HG02981 (cell line): ENCODE data around the gene KCNN3.

ENCODE experiments used
- ATAC-seq: cut with Tn5 transposase; IDR thresholded peaks from one replicate; pipeline ENCODE4 v1.9.1; 2021; ENCODE audit warnings: mild to moderate bottlenecking, moderate library complexity; ENCODE audit not compliant: unreplicated experiment

The KCNN3 gene

DNA sequence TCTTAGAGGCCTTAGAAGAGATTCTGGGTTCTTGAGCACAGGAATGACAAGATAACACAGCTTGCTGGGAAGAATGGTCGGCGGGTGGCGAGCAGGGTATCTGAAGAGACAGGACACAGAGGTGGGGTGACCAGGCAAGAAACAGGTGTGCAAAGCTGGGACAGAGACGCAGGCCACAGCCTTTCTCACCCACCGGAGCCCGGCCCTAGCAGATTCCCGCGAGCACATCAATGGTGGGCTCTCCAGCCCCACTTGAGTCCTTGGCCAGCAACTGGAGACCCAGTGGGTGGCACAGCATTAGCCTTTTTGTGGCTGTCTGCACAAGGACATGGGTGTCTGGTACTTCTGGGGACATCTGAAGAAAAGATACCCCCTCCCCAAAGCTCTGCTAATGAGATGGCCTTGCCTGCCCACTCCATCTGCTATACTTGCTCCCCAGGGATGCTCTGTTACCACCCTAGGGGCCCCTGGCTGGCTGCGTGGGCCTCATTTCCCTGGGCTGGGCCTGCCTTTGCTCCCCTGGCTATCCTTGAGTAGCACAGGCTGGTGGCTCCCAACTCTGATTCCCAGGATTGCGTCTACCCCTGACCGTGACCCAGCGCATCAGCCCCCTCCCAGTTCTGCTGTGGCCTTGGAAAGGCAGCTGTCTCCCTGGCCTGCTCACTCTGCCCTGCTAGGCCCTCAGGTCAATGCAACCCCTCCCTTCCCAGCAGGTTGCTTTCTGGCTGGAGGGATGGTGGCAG, 134.8 kb downstream of the KCNN3 start:
- ATAC-seq = no peak

DNA sequence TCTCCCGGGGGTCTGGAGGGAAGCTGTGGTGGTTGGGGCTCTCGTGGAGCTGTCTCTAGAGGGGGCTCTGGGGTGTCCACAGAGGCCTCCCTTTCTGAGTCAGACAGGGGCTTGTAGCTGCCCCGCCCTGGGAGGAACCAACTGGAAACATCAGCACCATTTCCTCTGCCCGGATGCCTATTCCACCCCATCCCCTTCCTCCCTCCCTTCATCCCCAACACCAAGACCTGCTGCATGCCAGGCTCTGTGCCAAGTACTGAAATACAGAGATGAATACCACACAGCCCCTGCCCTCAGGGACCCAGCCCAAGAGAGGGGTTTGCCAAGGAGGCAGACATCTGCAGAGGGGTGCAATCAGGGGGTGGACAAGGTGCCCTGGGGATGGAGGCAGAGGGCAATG, 136.5 kb downstream of the KCNN3 start:
- ATAC-seq = no peak

DNA sequence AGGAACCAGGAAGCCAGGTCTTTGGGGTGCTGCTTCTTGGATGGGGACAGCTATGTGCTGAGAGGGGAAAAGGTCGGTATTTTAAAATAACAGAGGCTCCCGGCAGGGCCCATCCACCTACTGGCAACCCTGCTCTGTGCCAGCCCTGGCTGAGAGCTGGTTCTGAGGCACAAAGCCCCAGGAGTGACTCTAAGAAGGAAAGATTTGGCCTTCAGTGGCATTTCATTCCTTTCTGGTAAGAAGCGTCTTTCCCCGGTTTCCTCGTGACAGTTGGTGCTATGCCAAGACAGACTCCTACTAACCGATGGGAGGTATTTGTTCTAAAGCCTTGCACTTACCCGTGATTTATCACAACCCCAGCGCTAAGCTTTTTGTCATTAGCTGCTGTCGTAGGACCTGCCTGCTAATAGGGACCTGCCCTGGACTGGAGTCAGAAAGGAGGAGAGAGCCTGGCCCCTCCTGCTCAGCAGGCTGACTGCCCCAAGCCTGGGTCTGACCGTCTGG, 139.0 kb downstream of the KCNN3 start:
- no peak for ATAC-seq

DNA sequence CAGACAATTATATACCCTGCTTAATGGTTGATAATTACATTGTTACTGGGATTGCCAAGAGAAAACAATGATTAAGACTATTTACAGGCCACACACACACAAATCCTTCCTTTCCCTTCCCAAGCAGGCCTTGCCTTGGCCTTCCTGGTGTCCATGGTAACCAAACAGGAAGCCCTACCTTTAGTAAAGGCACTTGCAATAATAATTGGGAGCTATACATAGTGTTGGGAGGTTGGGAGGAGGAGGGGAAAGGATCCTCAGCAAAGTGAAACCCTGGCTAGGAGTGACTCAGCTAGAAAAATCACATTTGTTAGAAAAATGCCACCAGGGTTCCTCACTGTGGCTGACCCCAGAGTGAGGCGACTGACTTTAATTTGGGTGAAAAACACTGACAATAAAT, 139.8 kb downstream of the KCNN3 start:
- no peak for ATAC-seq

DNA sequence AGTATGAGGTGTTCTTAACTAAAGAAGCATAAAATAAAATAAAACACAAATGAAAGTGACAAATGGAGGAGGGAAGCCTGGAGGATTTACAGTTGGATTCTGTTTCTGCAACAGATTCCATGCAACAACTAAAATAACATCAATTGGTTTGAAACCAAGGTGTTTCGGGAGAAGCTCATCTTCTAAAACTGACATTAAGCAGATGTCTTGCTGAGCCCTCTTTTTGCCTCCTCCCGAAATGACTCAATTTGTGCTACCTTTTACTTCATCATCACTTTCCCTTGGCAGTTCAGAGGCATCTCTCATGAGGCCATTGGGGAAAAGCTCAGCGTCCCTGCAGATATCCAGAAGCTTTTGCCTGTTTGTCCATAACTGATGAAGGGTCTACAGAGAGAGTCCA, 140.5 kb downstream of the KCNN3 start:
- ATAC-seq = no peak

DNA sequence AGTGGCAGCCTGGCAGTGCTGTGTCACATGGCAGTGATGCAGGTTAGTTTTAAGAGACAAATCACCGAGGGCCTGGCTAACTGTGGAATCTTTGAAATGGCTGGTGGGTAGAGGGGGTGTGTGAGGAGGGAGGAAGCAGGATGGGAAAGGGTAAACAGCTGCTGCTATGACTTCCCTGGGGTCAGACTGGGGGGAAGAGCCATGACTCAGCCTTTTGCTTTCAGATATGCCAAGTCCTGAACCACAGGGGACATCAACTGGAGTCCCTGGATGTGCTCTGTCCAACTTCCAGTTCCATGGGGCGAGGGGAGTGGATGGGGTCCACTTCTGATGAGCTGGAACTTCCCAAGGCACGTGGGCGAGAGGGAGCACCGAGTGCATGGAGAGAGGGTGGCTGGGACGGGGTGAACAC, 141.0 kb downstream of the KCNN3 start:
- ATAC-seq = no peak

DNA sequence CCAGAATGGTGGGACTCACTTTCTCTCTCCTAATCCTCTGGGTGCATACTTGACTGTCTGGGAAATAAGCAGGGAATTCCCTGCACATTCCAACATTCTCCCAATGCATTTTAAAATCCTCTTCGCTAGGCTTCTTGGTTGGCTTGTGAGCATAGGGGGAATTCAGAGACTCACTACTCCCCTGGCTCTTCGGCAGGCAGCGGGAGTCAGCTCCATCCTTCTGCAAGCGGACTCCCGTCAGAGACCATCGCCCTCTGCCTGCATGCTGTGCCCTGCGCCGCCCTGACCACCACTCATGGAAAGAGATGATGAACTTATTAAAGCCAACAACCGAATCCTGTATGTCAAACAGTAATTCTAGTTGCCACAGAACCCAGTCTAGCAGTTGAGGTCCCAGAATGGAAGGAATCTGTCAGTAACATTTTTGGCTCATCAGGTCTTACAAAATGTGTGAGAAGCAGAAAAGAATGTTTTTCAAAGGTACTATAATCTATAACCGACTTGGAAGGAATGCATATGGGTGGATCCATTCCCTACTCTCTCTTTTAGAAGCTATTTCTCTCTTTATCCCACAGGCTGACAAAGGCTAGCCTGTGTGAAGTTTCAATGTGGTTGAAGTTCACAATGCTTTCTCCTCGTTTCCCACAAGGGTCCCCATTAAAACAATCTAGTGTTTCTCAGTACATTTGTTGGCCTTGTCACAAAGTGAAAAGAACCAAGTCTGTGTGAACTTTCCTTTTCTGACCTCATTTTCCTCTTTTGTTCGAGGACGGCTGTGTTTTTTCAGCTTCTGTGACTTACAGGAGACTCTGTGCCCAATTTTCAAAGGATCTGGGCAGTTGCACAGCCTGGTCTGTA, 143.0 kb downstream of the KCNN3 start:
- ATAC-seq = no peak

DNA sequence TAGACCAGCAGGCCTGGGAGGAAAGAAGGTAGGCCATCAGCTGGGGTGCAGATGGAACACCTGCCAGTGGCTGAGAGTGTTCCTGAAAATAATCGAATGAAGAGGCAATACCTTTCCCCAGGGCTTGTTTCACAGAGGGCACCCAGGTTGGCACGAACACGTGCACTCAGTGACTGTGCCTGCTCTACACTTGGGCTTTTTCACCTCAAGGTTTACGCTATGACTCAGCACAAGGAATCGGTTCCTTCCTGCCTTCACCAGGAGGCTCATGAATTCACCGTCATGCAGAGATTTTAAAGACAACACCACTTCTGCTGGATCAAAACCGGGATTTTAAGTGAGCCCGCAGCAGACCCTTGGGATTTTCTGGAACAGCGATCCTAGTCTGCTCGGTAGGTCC, 143.6 kb downstream of the KCNN3 start:
- no peak for ATAC-seq

DNA sequence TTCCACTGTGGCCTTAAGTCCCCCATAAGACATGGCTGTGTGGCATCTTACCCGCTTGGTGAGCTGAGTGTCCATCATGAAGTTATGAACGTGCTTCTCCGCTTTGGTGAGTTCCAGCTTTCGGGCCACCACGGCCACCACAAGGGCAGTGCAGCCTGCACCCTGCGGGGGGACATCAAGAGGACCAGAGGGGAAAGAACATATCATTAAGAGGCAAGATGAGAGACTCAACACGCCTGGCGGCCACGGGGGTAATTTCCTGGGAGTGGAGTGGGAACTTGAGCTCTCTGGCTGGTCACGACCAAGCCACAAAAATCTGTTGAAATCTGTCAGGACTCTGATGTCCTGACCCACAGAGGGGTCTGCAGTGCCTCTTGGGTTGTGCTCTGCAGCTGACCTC, 144.2 kb downstream of the KCNN3 start:
- ATAC-seq = no peak

DNA sequence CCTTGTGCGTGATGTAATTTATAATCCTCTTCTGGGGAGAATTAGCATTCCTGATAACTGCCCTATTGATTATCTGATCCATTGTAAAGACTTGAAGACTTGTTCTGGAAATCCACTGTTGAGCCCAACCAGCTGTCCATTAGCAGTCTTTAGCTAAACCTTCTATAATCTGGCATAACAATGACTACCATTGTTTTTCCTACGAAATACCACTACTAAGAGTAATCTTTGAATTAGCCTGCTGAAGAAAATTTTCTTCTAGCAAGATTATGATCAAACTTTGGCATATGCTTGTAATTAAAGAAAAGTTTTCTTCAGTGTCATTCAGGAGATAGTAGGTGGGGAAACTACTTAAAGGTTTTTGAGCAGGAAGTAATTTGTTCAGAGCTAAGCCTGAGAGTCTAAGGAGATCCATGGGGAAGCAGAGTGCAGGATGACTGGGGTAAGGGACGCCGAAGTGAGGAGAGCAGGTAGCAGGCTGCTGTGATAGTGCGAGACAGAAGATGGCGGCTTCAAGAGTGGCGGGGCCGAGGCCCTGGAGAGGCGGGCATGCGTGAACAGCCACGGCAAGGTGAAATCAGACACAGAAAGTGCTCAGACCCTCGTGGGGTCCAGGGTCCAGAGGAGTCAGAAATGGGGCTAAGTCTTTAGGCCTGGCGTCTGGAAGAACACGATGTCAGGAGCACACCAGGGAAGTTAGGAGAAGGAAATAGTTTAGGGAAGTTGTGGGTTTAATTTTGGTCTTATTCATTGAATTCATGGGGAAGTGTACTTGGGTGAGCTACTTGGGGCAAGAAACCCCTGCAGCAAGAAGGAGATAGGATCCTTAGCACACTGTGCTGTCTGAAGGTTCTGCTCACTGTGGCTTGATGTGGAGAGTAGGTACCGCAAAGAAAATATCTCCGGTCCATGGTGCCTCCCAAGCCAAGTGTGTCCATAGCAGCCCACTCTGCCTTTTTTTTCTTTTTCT, 149.5 kb downstream of the KCNN3 start:
- ATAC-seq = no peak

DNA sequence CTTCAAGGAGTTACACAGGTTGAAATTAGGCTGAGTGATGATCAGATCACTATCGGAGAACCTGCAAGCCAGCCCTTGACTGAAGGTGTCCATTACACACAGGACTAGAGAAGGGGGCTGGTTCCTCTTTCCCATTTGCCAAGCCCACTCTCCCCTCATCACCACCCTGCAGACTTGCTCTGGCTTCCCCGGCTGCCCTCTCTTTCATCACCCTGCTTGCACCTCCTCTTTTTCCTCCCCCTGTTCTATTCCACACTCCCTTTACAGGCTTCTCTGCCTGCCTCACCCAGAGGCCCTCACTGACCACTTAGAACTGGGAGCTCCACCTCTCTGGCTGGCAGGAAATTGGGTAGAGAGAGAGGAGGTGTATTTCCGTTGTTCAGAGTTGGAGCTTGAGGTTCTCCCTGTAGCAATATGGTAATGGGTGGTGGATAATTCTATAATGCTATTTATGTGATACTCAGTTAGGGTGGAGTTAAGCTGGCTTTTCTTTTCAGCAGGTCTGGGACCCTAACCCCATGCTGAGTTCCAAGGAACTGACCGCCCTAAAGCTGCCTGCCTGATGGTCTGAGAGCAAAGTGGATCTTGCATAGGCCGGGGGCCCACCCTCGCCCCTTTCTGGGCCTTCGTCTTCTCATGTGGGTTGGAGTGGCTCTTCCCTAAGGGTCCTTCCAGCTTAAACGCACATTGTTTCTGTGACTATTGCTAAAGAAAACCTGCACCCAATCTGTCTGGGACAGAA, 150.3 kb downstream of the KCNN3 start:
- ATAC-seq = no peak

DNA sequence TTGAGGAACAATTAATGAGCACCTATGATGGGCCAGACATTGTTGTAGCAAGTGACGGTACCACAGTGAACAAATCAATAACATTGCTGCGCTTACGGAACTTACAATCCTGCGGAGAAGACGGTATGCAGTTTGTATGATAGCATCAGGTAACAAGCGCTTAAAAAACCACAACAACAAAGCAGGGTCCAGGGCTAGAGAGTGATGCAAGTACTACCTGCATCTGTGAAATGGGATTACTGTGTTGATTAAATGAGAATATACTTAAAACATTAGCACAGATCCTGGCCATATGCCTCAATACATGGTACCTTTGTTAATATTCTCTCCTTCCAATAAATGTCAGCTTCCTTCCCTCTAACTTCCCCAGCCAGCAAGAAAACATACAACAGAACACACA, 151.5 kb downstream of the KCNN3 start:
- no peak for ATAC-seq

DNA sequence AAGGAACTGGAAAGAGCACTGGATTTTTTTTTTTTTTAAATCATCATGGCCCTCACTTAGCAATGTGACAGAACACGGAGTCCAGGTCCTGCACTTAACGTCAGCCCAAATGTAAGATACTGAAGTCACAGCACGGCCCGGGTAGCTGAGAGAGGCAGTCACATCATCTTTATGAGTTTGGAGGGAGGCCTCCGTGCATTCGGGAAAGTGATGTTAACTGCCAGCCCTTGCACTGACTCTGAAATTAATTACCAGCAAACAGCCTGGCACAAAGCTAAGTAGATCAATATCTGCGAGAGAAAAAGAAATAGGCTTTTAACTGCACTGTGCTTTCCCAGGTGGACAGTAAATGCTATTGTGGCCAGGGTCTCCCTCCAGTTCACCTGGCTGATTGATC, 152.6 kb downstream of the KCNN3 start:
- no peak for ATAC-seq

DNA sequence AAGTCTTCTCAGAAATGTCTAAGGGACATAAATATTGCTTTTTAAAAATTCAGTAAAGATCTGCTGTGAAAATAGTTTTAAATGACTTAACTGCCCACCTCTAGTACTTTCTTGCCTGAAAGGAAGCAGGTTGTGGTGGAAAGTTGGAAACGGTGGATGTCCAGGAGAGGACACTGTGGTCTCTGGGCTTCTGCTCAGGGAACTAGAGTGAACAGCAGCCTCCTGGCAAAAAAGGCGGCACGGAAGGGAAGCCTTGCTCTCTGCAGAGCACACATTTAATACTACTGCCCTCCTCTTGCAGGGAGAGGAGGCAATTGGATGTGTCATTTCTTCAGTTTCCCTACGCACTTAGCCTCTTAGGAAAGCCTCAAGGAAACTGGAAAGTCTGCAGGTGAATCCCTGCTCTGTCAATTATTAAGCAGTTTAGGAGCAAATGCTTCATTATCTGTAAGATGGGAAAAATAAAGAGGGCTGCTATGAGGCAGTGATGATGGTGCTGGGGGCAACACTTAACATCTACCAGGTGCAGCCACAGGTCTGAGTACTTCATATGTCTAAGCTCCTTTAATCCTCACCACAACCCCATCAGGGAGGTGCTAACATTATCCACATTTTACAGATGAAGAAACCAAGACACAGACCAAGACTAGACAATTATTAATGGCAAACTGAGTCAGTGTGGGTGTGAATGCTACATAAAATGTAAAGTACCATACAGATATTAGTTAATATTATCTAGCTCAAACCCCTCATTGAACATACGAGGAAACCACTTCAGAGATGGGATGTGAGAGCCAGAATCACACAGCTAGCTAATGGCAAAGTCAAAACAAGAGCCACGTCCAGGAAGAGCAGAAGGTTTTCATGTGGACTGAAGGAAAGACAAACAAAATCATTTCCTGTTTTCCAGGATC, 153.2 kb downstream of the KCNN3 start:
- no peak for ATAC-seq

DNA sequence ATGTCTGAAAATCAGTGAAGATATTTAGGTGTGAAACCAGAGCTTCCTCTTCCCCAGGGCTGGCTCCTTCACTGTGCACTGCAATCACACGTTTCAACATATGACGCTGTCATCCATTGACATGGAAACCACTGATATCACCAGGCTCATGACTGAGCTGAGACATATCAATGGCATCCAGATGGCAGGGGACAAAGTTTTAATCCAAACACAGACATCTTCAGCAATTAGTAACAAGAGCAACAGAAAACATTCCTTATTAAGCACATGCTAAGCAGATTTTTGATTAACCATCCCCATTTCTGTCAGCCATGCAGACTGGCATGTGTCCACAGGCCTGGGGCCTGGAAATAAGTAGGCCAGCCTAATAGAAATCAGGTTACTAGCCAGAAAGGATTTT, 154.1 kb downstream of the KCNN3 start:
- ATAC-seq = no peak

DNA sequence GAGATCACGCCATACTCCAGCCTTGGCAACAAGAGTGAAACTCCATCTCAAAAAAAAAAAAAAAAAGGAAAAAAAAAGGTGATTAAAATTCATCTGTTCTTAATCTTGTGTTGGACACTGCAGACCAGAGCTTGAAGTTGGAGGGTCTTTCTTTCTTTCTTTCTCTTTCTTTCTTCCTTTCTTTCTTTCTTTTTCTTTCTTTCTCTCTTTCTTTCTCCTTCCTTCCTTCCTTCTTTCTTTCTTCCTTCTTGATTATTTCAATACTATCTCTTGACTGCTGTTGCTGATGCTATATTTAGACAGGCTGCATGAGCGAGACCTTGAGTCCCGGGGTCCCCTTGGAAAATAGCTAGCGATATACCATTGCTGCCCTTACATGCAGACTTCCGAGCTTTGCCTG, 154.7 kb downstream of the KCNN3 start:
- no peak for ATAC-seq

DNA sequence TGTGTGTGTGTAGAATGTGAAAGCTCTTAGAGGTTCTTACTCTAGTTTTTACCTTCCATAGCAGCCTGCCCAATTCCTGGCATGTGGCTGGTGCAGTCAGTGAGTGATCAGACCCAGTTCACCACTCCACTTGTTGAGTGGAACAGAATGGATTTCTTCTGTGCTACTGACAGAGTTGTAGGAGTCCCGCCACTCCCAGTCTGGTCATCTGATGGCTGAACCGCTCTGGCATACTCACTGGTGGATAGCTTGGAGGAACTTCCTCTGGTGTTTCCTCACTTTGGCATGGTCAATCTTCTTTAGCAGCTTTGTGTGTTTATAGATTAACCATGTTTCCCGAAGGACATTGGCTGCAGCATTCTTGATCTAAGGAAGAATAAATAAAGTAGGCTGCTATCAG, 155.4 kb downstream of the KCNN3 start:
- no peak for ATAC-seq

DNA sequence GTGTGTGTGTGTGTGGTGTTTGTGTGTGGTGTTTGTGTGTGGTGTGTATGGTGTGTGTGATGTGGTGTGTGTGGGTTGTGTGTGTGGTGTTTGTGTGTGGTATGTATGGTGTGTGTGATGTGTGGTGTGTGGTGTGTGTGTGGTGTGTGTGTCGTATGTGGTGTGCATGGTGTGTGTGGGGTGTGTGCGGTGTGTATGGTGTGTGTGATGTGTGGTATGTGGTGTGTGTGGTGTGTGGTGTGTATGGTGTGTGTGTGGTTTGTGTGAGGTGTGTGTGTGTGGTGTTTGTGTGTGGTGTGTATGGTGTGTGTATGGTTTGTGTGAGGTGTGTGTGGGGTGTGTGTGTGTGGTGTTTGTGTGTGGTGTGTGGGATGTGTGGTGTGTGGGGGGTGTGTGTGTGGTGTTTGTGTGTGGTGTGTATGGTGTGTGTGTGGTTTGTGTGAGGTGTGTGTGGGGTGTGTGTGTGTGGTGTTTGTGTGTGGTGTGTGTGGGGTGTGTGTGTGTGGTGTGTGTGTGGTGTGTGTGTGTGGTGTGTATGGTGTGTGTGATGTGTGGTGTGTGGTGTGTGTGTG, 155.9 kb downstream of the KCNN3 start:
- no peak for ATAC-seq

DNA sequence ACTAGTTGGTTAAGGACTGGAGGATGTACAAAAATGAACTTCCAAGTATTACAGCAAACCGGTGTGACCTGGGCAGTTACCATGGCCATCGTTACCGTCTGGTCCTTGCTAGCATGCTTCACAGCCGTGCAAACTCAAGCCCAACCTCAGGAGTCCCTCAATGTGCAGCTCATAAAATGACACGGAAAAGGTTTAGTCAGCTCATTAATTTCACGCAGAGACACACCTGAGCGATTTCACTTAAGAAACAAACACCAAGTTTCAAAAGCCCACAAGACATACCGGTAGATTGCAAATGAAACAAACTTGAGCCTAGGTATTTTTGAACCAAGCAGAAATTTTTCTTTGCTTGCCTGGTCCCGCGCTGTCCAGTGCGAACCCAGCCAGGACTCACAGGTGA, 157.1 kb downstream of the KCNN3 start:
- ATAC-seq = no peak
